Calu3 (cell line): ENCODE data around the gene FOXN3. TPM values are rescaled to one million over a fixed set of nuclear protein-coding genes. Genes with fewer than 3 reads are reported as not detected.

Experiments
- BruUV-seq: library from RNA; stranded (reverse); fragments of 400-500 nt; replicated peaks from 2 replicates; lab custom pipeline; 2021; lab: Mats Ljungman, UMichigan
- CTCF ChIA-PET: fragments of 300-600 bp; sonication (Branson Sonifier 250); formaldehyde crosslinking; loops from one replicate; lab custom pipeline; 2022; ENCODE audit warnings: antibody characterized with exemption; lab: Charles Lee
- DNase-seq: peaks from one replicate; pipeline ENCODE4 v3.0.0; 2022
- H3K27ac Mint-ChIP-seq: one replicate; pipeline ENCODE4 v1.8.0; 2022; ENCODE audit warnings: mixed read lengths; ENCODE audit not compliant: unreplicated experiment
- H3K27me3 Mint-ChIP-seq: one replicate; pipeline ENCODE4 v1.8.0; 2022; ENCODE audit warnings: mixed read lengths; ENCODE audit not compliant: unreplicated experiment
- H3K36me3 Mint-ChIP-seq: one replicate; pipeline ENCODE4 v1.8.0; 2022; ENCODE audit warnings: mild to moderate bottlenecking, moderate library complexity, mixed read lengths; ENCODE audit not compliant: insufficient read depth, unreplicated experiment
- H3K4me1 Mint-ChIP-seq: one replicate; pipeline ENCODE4 v1.8.0; 2022; ENCODE audit warnings: mild to moderate bottlenecking, low read depth, mixed read lengths; ENCODE audit not compliant: unreplicated experiment
- H3K4me3 Mint-ChIP-seq: one replicate; pipeline ENCODE4 v1.8.0; 2022; ENCODE audit warnings: mild to moderate bottlenecking, low read depth, moderate library complexity, mixed read lengths; ENCODE audit not compliant: unreplicated experiment
- H3K9me3 Mint-ChIP-seq: one replicate; pipeline ENCODE4 v1.8.0; 2022; ENCODE audit warnings: low read depth, mixed read lengths; ENCODE audit not compliant: unreplicated experiment
- intact Hi-C: fragments of 100-400 bp; cut with micrococcal nuclease; formaldehyde crosslinking; loops from one replicate; pipeline ENCODE4 v1.10.0; 2022; ENCODE audit not compliant: unreplicated experiment
- total RNA-seq: library from RNA; stranded (reverse); gene quantifications from 2 replicates; pipeline ENCODE4 v1.2.3, GENCODE V29; 2022
- TF ChIP-seq, protein P1 (sequence below): fragments of 200-600 bp; IDR thresholded peaks from one replicate; pipeline ENCODE4 v1.8.0; 2022; ENCODE audit warnings: antibody characterized with exemption; ENCODE audit not compliant: unreplicated experiment

Gene FOXN3
- total RNA-seq, 1 experiment from 2014 or later, result 11.8 TPM

DNA sequence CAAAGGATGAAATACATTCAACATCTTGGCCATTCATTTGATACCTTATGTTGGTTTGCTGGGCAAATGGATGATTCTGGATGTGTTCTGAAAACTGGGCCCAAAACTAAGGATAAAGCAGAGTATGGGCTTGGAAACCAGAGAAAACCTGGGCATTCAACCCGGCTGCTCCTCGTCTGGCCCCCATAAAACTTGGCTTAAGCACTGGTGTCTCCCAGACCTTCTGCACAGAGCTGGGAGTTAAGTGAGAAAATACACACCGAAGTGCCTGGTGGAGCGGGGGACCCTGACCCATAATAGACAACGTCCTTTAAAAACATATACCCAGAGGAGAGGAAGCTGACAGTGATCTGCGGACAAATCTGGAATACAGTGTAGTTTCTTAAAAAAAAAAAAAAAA is 112.5 kb downstream of the FOXN3 start:
- no peak for DNase-seq
- TF ChIP-seq, protein P1, sequence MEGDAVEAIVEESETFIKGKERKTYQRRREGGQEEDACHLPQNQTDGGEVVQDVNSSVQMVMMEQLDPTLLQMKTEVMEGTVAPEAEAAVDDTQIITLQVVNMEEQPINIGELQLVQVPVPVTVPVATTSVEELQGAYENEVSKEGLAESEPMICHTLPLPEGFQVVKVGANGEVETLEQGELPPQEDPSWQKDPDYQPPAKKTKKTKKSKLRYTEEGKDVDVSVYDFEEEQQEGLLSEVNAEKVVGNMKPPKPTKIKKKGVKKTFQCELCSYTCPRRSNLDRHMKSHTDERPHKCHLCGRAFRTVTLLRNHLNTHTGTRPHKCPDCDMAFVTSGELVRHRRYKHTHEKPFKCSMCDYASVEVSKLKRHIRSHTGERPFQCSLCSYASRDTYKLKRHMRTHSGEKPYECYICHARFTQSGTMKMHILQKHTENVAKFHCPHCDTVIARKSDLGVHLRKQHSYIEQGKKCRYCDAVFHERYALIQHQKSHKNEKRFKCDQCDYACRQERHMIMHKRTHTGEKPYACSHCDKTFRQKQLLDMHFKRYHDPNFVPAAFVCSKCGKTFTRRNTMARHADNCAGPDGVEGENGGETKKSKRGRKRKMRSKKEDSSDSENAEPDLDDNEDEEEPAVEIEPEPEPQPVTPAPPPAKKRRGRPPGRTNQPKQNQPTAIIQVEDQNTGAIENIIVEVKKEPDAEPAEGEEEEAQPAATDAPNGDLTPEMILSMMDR, result no peak
- intact Hi-C loops, result no loop called here
- Mint-ChIP-seq H3K9me3 (peaks cover 2% of the 10 kb centered on the region), H3K27me3 (no peaks in the 10 kb centered on the region), H3K27ac (no peak overlapping the region), H3K4me3 (no peak overlapping the region), H3K4me1 (no peaks in the 10 kb centered on the region), H3K36me3 (no peaks in the 10 kb centered on the region)
- no TSS peak for BruUV-seq
- CTCF ChIA-PET, result no interaction called here

DNA sequence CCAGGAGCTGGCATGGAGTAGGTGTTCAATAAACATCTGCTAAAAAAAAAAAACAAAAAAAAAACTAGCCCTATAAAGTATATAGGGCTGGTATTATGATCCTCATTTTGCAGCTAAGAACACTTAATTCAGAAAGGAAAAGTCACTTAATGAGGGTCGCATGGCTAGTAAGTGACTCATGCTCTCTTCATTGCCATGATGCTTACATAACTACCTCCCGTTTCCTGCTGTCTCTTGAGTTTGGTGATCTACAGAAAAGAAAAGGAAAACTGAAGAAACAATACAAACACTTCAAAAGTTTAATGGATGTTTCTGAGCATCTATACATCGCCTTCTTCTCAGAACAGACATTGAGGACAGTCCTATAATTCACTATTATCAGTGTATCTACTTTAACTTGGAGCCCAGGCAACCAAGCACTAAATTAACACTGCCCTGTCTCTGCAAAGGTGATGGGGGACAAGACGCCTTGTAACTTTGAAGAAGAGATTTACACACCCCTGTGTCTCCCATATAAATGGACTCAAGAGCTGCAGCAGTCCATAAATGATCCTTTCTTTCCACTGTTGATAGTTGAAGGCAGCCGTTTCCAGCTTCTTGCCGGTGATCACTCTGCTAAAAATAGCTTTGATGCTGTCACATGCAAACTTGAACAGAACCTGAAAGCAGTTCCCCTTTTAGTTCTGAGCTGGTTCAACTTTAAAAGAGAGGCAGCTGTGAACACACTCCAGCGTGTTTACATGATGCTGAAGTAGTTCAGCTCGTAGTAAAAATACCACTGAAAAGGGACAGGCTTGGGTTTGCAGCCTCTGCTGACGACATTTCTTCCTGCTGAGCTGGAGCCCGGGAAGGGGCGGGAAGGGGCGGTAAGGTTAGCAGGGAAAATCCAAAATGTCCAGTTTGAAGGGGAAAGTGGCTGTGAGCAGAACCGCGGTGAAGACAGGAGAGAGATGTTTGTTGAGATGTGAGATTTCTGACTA is 113.3 kb downstream of the FOXN3 start:
- Mint-ChIP-seq H3K27me3 (no peaks in the 10 kb centered on the region), H3K4me3 (no peak overlapping the region), H3K4me1 (no peaks in the 10 kb centered on the region), H3K9me3 (peaks cover 2% of the 10 kb centered on the region), H3K36me3 (no peaks in the 10 kb centered on the region), H3K27ac (no peak overlapping the region)
- no peak for DNase-seq
- TF ChIP-seq, protein P1, result no peak
- BruUV-seq, result no TSS peak
- CTCF ChIA-PET, result no interaction called here
- intact Hi-C loops, result no loop called here

DNA sequence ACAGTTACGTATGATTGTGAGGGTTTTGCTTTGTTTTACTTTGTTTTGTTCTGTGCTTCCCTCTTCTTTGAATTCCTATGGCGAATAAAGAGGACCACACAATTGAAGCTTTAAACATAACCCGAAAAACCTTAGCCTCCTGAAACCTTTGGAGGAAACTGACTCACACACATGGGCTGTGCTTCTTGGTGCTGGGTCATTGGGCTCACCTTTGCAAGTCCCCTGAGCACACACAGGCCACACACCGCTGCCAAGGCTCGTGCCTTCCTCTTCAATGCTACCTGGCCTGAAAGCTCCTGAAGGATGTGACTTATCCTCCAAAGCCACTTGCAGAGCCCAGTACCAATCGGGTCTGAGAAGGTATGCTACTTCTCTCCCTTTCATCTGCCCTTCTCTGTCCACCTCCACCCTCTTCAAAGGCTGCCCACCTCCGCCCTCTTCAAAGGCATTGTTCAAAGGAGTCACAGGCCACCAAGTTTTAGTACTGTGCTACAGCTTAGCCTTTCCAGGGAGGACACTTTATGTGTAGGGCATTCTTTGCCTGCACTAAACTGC is 114.6 kb downstream of the FOXN3 start:
- H3K27ac Mint-ChIP-seq, result no peak overlapping the region
- no peaks in the 10 kb centered on the region for H3K27me3 Mint-ChIP-seq
- no TSS peak for BruUV-seq
- TF ChIP-seq, protein P1, result no peak
- no peak for DNase-seq
- peaks cover 2% of the 10 kb centered on the region for H3K9me3 Mint-ChIP-seq
- no peak overlapping the region for H3K4me3 Mint-ChIP-seq
- H3K36me3 Mint-ChIP-seq, result no peaks in the 10 kb centered on the region
- CTCF ChIA-PET, result no interaction called here
- intact Hi-C loops, result no loop called here
- no peaks in the 10 kb centered on the region for H3K4me1 Mint-ChIP-seq

DNA sequence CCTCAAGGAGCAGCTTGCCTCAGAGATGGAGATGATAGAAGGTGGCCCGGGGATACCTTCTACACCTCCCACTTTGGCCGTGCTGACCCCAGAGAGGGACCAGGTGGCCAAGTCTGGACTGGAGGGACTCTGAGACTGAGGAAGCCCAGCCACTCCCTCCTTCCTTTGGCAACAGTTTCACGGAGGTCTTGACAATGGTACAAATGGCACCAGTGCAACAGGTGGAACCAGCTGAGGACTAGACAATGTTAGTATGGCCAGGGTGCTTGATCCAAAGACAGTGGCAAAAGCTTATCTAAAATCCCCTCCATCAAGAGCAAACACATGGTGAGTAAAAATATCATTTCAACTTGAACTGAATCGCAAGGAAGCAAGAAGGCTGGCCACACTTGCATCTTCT is 117.4 kb downstream of the FOXN3 start:
- Mint-ChIP-seq H3K27ac (no peak overlapping the region), H3K4me3 (no peak overlapping the region), H3K4me1 (no peaks in the 10 kb centered on the region), H3K27me3 (no peaks in the 10 kb centered on the region), H3K9me3 (peaks cover 2% of the 10 kb centered on the region), H3K36me3 (no peaks in the 10 kb centered on the region)
- DNase-seq, result no peak
- BruUV-seq, result no TSS peak
- intact Hi-C loops, result no loop called here
- TF ChIP-seq, protein P1, result no peak
- CTCF ChIA-PET, result no interaction called here
